Measurements from ENCODE around the gene ARL10.

ARL10 gene

DNA sequence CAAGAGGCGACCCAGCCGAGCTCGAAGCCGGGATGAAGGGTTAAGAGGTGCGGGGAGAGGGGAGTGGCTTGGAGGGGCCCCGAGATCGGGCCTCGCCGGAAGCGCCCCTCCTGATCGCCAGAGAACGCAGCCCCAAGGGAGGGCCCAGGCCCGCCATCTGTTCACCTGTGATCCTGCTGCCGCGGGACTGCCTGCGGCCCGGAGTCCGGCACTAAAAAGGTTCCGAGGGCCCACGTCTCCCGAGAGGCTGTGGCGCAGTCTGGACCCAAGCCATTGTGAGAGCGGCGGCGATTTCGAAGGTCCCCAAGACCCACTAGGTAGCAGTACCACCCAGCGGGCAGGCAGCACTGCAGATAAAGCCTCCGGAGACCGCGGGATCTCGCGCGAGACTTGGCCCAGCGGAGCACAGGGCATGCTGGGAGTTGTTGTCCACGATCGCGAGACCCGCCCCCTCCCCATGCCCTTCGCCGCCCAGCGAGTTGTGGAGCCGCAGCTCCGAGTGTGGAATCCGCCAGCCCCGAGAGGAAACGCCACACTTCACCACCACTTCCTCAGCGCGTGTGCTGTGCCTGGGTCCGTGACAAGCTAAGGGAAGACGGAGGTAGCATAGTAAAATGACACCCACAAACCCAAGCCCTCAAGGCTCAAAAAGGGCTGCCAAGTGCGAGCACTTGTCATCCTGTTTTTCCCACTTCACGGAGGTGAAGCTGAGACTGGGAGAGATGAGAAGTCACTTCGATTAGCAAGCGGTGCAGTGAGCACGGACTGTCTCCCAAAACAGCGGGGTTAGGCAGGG is 3.7 kb upstream of the ARL10 start, which contains the start of gene KIAA1191:
TSS of gene KIAA1191 (minus strand) at position 328 of the 796 bp plus-strand sequence. CDS start 2,256 bp downstream, outside the sequence.
- DNase-seq (ENCODE audit: low read depth), result peak; percentile 92

DNA sequence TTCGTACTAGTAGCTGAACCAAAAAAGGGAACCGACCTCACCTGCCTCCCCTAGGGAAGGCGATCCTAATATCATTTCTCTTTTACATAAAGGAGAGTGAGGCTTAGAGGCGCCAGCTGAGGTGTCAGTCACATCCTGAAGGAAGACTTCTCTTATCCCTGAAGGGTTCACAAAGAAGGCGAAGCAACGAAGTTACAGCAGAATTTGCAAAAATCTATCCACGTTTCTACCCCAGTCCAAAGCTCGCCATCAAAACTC is 3.1 kb upstream of the ARL10 start:
- no peak for DNase-seq (ENCODE audit: low read depth)

DNA sequence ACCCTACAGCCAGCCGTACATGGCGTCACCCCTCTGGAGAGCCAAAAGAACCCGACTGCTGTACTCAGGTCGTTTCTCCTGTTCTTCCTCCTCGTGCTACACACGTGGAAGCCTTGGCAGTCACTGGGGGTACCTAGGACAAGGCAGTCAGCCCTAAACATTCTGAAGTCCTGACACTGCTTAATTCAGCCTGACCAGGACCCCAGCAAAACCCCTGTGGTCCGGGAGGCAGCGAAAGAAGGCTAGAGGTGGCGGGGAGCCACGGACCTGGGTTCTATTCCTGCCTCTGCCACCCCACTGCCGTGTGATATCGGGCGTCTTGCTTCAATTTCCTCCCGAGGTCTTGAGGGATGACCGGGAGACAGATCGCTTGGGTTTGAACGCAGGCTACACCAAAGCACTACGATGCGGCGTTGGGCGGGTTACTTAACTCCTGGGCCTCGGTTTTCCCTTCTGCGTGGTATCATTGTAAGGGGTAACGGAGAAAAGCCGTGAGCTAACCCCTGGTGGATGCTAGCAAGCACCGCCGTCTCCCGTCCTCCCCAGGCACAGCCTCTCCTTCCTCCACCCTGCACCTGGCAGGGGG is 429 bp upstream of the ARL10 start:
- no peak for DNase-seq (ENCODE audit: low read depth)

DNA sequence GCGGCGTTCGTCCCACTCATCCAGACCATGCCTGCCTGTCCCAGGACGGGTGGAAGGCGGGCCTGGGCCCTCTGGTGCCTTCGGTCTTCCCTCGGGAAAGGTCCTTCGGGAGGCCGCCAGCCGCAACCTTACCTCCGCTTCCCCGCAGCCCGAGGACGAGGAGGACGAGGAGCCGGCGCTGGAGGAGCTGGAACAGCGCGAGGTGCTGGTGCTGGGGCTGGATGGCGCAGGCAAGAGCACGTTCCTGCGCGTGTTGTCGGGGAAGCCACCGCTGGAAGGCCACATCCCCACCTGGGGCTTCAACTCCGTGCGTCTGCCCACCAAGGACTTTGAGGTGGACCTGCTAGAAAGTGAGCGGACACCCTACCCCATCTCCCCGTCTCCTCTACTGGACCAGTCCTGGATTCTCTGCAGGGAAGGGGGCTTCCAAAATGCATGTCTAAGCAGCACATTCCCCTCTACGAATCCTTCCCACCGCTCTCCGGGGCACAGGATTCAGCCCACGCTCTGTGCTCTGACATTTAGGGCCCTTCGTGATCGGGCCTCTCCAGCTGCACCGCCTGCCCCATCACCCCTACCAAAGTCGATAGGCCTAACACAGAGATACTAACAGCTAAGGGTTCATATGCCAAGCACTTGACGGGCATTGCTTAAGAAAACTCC is 1.1 kb downstream of the ARL10 start:
- no peak for DNase-seq (ENCODE audit: low read depth)

DNA sequence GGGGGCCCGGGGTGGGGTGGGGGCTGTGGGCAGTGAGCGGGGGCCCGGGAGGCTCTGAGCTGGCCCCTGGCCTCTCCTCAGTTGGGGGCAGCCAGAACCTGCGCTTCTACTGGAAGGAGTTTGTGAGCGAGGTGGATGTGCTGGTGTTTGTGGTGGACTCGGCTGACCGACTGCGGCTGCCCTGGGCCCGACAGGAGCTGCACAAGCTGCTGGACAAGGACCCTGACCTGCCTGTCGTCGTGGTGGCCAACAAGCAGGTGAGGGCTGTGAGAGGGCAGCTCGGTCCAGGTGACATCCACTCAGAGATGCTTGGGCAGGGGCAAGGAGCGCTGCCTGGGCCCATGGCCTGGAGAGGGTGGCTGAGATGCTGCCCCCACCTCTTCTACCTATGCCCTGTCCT is 3.4 kb downstream of the ARL10 start:
- DNase-seq (ENCODE audit: low read depth), result no peak

DNA sequence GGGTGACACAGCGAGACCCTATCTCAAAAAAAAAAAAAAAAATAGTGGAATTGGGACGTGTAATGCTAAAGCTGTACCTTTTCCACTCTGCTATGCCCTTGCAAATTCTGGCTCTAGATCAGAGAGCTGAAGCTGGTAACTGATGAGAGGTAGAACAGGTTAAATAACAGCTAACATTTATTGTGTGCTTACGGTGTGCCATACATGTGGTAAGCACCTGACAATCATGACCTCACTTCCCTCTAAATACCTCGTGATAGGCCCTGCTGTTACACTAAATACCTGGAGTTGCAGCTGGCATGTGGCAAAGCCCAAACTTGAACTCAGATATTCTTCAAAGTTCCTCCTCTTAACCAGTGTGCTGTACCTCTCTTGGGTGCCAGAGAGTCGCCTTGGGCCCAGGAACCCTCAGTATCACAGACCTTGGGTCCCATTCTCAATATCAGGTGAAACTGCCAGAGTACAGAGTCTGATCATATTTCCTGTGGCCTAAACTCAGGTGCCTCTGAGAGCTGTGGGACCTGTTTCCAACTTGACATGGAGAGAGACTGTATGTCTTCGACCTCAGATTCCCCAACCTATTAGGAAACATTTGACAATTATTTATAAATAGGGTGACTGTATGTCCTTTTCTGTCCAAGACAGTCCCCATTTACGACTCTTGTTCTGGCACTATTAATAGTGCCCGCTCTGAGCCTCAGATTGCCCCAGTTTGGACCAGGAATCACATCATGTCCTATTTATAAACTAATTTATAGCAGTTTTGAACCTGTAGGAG is 4.8 kb downstream of the ARL10 start:
- DNase-seq (ENCODE audit: low read depth), result no peak

DNA sequence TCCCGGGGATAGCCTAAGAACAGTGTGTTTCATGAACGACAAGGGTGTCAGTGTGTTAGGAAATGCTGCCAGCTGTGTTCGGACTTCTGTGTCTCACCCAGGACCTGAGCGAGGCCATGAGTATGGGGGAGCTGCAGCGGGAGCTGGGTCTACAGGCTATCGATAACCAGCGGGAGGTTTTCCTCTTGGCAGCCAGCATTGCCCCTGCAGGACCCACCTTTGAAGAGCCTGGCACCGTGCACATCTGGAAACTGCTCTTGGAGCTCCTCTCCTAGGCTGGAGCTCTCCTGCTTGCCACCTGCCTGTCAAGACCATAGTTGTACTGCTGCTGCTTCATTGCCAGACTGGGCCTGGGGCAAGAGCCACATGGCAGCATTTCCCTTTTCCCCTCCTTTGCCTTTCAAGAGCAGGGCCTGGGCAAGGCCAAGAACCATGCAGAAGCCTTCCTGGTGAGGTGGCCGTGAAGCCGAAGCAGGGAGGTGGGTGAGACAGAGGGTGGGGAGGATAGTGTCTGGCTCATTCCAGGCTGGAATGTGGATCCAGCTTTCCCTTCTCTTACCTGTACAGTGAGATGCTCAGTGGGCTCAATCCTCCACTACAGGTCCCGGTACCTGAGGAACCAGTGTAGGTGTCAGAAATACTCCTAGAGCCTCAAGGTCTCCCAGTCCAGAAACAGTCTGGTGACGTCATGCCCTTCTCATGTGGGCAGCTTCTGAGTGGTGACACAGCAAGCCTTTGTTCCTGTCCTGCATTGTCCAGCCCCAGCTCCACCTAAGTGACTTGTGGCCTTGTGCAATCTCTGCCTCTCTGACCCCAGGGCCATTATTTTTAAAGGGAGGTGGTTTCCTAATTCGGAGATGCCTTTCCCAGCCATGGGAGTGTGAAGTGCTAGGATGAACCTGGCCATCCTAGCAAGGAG is 6.6 kb downstream of the ARL10 start:
- DNase-seq (ENCODE audit: low read depth), result no peak

DNA sequence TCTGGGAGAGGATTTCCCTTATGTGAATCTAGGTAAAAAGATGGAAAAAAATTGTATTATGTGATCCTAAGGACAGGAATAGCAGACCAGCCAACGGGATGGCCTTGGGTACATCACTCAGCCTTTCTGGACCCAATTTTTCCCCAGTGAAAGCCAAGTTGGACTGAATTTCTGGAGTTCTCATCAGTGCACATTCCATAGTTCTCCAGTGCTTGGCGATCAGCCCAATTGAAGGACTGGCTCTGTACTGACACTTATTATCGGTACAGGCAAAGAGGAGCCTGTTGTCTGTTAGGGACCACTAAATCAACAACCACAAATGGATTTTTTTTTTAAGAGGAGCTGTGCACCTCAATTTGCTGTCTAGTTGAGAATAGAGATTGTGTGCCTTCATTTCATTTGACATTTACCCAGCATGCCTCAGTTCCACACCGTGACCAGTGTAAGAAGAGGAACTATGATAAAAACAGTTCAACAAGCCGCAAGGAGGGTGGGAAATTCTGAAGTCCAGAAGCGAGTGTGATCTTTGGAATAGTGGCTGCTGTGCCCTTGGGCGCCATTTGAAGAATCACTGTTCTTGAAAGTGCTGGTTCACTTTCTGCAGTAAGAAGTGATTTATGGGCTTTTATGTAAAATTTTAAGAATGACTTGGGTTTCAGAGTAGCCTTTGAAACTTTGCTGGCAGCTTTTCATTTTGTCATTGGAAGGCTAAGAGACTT is 8.0 kb downstream of the ARL10 start:
- peak; percentile 34 for DNase-seq (ENCODE audit: low read depth)

DNA sequence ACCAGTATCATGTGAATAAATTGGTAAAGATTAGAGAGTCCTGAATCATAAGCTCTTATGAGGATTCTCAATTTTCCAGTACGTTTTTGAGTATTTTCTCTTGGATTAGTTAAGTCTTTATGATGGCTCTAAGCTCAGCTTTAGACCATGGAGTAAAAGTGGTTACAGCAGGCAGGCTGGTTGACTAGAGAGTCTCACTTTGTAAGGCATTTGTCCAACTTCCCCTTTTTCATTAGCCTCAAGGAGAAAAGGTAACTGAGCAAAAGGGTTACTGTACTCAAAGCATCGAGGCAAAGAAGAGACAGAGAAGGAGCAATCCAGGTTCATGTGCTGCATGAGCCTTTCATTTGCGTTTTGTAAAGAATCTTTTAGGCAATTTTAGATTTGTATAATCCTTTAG is 14.6 kb downstream of the ARL10 start:
- DNase-seq (ENCODE audit: low read depth), result no peak

DNA sequence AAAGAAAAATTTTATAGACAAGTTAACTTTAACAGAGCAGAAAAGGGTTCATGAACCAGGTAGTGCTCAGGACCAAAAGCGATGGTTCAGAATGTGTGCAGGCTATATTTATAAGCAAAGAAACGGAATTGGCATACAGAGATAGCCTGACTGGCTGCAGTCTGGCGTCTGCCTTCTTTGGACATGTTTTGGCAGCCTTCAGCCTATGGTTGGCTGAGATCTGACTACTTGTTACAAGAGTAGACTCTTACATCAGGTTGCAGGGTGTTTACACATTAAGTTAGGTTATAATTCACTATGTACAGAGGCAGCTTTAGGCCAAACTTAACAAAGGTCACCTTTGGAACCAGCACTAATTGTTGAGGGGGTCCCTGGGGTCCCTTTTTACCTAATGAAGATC is 16.1 kb downstream of the ARL10 start:
- no peak for DNase-seq (ENCODE audit: low read depth)

DNA sequence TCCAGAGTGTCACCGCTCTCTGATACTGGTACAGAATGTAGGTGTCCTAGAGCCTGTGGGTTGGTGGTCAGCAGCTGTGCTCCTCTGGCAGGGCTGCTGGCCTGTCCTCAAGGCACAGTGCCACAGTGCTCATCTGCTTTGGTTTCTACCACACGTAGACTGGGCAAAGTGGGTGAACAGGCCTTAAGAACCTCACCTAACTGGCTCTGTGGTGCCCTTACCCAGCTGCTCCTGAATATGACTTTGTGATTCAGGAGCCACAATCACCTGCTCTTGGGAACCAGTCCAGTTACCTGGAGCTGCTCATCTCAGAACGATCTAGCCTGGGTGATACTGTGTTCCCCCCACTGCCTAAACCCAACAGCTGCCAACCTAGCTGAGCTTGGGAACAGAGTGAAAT is 16.7 kb downstream of the ARL10 start:
- no peak for DNase-seq (ENCODE audit: low read depth)

DNA sequence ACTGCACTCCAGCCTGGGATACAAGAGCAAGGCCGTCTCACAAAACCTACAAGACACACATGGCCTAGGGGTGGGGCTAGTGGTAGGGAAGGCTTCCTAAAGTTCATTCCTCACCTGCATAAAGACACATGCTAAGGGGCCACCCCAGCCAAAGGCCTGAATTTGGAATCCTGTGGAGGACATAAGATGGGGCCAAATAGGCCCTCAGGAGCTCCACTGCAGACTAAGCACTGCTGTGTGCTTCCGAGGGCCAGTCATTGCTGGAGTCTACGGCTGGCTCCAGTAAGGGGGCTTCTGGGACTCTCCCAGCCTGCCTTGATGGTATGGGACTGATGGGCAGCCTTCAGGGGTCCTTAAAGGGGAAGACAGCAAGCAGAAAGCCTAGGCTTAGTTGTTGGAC is 17.4 kb downstream of the ARL10 start:
- DNase-seq (ENCODE audit: low read depth), result no peak

DNA sequence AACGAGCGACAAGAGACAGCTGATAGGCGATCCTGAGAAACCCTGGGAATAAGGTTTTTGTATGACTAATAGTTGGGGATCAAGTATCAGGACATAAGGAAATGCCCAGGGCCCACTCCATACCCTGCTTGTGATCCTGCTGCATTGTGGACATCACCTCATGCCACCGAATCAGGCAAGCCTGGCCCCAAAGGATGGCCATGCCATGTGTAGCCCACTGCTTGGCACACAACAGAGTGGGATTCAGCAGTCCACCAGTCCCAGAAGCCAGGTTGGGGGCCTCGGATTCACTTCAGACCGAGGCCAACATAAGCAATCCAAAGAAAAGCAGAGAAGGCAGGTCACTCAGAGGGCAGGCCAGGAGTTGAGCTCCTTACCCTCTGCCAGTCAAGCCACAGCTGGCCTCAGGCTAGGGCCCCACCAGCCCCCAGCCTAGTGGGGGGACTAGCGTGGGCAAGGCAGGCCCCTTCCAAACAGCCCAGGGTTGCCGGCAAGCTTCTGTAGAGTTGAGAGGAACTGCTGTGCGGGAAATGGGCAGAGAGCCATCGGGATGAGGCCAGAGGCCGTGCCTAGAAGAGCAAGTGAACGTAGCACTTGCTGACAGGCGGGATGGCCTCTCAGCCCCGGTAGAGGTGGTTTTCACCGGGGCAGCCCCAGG is 18.1 kb downstream of the ARL10 start:
- no peak for DNase-seq (ENCODE audit: low read depth)

DNA sequence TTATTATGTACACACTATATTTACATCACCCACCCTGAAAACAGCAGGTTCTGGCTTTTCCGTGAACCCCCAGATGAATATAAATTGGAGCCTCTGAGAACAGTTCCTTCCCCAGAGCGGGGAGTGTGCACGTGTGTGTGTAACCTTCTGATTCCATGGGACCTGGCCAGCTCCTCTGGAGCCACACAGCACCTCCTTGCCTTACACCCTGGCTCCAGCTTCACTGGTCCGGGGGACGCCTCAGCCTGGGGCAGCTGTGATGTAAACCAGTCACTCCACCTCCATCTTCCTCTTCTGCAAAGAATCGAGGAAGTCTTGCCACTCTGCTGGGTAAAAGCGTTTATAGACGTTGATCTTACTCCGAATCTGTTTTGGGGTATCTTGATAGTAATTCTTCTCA is 18.7 kb downstream of the ARL10 start:
- no peak for DNase-seq (ENCODE audit: low read depth)

DNA sequence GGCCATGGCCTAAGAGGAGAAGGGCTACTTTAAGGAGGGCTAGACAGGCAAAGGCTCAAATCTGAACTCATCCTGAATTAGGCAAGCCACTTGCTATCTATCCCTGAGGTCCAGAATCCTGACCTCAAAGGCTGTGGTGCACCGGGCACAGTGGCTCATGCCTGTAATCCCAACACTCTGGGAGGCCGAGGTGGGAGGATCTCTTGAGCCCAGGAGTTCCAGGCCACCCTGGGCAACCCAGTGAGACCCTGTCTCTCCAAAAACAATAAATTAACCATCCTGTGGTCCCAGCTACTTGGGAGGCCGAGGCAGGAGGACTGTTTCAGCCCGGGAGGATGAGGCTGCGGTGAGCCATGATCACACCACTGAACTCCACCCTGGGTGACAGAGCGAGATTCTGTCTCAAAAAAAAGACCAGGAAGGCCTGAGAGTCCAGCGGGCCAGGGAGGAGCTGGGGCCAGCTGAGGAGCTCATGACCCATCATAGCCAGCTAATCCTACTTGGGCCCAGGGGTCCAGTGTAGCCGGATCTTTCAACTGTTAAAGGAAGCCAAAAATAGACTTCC is 19.2 kb downstream of the ARL10 start:
- no peak for DNase-seq (ENCODE audit: low read depth)

DNA sequence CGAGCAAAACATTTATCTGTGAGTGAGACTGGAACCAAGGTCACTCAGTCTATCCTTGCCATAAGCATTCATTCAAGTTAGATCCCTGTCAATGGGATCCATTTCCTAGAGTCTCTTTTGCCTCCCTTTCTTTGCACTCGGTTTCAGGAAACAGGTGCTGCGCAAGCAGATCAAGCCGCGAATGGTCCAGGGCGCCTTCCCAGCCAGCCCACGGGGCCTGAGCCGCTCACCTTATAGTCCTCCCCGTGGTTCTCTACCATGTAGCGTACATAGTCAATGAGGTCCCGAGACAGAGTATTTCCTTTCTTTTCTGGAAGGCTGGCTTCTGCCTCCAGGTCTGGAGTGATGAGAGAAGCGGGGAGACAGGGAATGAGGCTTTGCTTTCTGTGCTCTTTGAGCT is 19.7 kb downstream of the ARL10 start:
- no peak for DNase-seq (ENCODE audit: low read depth)

DNA sequence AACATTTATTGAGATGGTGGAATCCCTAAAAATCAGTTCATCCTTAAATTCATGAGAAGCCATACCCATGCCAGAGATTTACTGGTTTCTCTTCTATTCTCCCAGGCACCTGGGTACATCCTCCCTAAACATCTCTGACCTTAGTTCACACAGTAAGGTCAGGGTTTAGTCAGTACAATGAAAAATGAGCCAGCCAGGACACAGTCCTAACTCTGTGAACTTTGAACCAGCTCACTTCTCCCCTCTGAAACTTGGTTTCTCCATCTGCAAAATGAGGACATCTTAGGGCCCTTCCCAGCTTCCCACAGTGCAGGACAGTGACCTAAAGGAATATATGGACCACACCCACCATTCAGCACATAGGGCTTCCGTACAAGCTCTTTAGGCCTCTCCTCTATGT is 21.2 kb downstream of the ARL10 start:
- DNase-seq (ENCODE audit: low read depth), result no peak

DNA sequence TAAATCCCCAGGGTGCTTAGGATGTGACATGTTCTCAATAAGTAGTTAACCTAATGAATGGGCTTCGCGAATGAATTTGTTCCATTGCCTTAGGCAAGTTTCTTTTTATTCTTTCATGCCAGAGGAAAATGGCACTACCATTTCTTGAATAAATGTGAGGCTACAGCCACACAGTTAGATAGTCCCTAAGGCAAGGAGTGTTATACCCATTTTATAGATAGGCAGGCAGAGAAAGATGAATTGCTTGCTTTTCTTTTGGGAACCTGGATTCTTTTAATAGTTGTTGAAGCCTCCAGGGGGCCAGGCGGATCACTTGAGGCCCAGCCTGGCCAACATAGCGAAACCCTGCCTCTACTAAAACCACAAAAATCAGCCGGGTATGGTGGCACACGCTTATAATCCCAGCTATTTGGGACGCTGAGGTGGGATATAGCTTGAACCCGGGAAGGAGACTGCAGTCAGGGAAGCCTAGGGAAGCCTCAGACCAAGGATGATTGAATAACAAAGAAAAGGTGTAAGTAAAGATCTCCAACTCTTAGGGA is 22.2 kb downstream of the ARL10 start:
- peak; percentile 16 for DNase-seq (ENCODE audit: low read depth)

DNA sequence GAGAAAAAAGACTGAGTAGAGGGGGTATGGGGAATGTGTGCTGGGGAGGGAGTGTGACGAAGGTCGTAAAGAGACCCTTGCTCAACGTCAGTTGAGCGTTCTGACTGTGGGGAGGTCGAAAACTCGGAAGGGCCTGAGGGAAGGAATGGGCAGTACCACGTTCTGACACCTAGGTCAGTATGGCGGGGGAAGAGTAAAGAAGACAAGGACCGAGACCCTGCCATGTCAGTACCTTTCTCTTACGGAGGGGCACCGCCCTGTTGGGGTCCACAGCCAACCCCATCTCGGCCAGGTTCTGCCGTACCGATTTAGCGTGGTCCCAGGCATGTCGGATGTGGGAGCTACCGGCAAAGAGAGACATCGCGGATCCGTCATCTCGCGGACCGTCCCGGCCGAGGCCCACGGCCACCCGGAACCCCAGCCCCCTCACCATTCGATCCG is 22.7 kb downstream of the ARL10 start:
- peak; percentile 32 for DNase-seq (ENCODE audit: low read depth)
